GM21717 (cell line): ENCODE measurements around the gene ZNF354C.

ENCODE experiments used
- ATAC-seq: cut with Tn5 transposase; IDR thresholded peaks from one replicate; pipeline ENCODE4 v1.9.1; 2021; ENCODE audit warnings: mild to moderate bottlenecking, moderate library complexity; ENCODE audit not compliant: unreplicated experiment

The ZNF354C gene

DNA sequence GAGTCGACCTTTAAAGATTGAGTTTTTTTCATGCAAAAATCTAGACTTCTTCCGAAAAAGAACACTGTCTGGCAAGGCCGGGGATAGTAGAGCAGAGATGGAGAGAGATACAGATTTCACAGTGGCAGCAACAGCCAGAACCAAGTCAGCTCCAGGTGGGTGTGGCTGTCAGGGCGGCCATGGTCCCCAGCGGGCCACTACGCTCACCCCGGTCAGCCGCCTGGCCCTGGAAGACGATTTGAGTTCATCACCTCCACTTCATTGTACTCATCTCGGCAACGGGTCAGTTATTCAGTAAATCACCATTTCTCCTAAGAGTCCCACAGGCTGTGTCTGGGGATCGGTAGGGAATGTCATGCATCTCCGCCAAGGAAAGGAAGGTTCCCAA lies 53.0 kb downstream of the ZNF354C start:
- ATAC-seq = no peak

DNA sequence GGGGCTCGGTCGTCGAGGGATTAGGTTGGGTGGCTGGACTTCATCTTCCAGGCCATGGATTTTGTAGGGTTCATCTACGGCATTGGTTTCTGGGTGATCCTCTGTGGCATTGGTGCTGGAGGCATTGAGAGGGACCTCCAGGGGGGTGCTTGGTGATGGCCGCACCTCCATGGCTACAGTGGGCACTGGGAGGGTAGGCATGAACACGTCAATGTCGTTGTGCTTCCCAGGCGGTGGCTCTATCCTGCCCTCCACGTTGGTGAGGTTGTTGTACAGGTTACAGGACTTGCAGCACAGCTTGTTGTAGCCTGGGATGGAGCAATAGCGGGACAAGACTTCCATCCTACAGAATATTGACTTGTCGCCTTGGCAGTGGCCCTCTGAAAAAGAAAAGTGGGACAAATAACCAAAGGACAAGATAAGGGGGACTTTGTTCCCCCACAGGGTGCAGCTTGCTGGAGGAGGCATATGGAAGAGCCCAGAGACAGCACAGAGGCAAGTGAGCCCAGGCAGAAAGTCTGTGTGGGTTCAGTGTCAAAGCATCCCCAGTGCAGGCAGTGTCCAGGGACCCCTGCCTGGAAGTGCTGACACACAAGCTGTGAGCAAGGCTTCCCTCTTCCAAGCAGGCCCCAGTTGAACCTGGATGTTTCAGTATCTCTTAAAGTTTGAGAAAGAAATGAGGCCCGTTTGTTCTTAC lies 53.9 kb downstream of the ZNF354C start:
- no peak for ATAC-seq

DNA sequence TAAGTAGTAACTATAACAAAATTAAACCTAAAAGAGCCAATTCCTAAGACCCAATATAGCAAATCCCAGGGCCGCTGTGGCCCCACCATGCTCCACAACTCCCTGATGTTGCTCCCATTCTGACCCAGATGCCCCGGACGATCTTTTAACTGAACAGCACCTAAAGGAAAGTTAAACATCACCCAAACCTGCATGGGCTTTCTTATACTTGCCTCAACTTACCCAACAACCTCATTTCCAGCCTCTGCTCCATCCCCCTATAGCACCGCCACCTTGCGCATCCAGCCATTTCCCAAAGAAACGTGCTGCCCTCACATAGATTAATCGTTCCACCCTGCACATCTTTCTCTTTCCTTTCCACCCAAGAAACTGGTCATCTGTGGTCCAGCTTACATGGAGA lies 54.6 kb downstream of the ZNF354C start:
- no peak for ATAC-seq

DNA sequence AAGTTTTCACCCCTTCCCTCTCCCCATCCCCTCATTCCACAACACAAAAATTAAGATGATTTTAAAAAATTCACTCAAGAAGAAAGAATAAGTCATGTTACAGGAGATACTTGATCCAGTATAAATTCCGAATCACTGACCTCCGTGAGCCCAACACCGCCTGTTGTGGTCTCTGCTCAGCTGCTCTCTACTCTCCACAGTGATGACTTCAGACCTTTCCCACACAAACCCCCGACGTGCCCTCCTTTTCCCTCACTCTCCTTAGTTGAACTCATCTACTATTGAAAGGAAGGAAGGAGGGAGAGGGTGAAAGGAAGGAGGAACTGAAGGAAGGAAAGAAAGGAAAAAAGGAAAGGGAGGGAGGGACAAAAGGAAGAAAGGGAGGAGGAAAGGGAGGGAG lies 55.1 kb downstream of the ZNF354C start:
- no peak for ATAC-seq

DNA sequence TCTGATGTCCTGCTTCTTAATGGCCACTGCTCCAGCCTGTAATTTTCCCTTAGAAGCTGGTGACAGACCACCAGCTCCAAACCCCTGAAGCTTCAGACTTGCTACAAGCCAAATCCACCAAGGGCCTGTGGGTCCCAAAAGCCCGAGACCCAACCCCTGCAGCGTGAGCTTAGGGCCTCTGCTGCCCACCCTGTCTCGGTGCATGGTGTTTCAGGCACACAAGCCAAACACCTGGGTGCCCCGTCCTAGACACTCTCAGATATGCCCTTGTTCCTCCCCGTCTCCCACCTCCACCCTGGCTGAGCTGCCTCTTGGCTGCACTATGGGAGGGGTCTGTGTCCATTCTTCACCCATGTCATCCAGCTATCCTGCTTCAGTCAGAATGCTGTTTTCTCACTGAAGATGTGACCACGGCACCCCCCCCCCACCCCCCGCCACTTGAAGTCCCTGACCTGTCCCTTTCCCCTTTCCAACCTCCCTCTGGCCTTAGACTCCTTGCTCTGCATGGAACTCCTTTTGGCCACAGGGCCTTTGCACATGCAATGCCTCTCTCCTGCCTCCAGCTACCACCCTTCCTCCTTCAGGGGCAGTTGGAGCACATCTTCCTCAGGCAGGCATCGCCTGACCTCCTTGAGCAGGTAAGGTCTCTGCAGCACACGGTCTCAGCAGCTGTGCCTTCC lies 55.8 kb downstream of the ZNF354C start:
- no peak for ATAC-seq

DNA sequence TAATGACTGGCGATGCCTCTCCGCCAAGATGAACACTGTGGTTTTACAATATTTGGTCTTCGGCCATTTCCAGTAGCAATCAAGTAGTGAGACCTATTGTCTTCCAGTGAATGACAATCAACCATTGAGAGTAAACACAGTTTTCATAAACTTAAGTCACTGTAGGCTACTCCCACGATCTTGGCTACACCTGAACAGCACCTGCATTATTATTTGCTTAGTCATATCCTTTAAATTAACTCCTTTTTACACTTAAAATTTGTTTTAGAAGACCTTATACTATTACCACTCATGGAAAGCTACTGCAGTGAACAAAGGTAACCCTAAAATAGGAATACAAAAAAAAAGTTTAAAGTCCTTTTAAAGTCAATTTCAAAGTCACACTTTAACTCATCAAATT lies 58.2 kb downstream of the ZNF354C start:
- no peak for ATAC-seq

DNA sequence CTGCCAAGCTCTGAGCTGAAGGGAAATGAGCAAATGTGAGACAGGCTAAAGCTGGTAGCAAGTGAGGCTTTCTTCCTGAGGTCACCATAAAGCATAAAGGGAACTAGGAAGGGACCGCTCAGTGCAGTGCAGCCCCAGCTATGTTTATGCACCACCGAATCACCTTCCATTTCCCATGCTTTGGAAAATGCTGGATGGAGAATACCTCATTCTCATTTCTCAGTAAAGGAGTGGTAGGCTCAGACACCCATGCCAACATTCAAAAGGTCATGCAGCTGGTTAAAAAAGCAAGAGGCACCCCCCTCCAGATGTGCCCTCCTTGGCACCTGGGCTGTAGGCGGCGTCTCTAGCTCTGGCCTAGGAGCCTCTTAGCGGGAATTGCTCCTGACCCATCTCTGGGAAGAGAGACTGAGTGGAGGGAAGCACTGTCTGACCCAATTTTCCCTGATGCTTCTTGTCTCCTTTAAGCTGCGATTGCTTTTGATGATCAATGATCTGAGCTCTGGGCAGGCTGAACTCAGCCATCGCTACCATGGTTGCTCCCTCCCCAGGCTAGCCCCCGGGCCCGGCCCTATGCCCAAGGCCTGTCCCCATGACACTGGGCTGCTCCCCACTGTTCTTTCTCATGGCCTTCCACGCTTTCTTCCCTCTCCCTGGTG lies 58.7 kb downstream of the ZNF354C start:
- no peak for ATAC-seq

DNA sequence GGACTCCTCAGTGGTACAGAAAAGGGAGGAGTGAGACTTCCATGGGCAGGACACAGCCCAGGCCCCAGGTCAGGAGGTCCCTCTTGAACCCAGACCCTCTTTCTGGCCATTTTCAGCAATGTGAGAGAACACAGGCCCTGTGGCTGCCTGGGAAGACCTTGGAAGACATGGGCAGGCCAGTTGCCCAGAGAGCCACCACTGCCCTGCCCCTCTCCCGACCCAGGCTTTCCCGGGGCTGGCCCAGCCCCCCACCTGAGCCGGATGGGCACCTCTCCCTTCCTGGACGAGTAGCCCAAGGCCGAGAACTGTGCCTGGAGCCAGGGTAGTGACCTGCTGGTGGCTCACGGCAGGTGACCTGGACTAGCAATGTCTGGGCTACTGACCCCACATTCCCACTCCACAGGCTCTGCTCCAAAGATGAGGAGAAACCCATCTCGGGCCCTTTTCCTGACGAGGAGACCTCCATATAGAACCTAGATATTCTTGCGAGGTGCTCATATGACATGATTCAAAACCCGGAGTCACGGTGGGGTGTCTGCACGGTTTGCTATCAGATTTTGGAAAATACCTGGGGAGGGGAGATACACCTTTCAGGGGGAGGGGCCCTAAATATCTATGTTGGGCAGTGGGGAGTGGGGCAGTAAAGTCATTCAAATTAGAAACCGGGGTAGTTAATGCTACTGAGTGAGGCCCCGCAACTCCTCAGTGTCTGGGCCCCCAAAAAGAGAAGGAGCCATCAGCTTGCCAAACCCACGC lies 59.4 kb downstream of the ZNF354C start:
- no peak for ATAC-seq

DNA sequence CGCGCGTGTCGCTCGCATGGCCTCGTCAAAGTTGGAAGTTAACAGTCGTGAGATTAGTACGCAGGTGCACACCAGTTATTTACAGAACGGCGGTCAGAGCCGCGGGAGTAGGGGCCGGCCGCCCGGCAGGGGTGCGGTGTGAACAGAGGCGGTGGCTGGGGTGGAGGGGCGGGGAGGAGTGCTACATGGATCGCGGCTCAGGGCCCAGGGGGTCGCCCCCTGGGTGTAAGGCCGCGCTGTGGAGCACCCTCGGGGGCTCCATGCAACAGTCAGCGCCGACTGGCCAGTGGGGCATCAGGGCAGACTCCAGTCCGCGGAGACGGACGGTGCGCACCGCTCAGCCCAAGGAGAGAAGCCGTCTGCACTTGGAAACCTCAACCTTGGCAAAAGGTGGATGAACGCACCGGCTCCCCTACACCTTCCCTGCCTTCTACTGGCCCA lies 60.3 kb downstream of the ZNF354C start:
- ATAC-seq = no peak

DNA sequence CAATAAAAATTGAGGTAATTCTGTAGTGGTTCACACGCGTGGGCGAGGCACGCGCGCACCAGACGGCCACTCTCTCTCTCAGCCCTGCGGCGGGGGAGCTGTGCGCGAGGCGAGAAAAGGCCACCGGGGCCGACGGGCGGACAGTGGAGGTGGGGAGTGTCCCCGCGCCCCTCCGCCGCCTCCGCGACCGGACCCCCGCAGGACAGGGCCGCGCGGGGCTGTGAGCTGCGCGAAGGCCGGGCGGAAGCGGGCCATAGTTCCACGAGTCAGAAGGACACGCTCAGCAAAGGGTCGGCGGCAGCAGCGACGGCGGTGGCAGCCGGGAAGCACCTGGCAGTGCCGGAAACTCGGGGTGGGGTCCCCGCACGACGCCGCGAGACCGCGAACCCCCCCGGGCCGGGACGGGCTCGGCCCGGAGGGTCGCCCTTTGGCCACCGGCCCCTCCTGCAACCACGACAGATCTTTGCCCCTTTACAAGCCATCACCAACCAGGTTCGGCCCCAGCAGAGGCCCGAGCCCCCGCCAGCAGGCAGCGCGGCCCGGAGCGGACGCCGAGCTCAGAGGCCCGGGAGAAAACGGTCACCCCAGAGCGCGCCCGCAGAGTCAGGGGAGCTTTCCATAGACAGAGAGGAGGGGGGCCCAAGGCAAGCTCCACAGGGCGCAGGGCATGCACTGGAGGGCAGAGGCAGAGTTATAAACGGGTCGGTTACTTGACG lies 60.9 kb downstream of the ZNF354C start:
- no peak for ATAC-seq

DNA sequence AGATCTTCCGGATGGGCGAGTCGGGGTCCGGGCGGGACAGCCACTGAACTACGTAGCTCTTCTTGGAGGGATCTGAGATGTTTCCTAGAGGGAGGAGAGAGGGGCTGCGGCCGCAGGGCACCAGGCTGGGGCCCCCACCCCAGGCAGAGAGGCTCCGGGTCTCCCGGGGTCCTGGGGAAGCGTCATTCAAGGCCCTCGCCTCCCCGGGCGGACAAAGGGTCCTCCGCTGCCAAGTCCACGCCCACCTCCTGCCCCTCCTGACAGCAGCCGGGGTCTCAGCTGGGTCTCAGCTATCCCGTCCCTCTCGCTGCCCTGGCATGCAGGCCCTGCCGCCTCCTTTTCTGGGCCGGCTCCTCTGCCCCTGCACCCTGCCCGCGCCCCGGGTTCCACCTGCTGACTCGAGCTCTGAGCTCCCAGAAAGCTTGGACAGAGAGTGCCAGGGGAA lies 61.5 kb downstream of the ZNF354C start:
- ATAC-seq = no peak

DNA sequence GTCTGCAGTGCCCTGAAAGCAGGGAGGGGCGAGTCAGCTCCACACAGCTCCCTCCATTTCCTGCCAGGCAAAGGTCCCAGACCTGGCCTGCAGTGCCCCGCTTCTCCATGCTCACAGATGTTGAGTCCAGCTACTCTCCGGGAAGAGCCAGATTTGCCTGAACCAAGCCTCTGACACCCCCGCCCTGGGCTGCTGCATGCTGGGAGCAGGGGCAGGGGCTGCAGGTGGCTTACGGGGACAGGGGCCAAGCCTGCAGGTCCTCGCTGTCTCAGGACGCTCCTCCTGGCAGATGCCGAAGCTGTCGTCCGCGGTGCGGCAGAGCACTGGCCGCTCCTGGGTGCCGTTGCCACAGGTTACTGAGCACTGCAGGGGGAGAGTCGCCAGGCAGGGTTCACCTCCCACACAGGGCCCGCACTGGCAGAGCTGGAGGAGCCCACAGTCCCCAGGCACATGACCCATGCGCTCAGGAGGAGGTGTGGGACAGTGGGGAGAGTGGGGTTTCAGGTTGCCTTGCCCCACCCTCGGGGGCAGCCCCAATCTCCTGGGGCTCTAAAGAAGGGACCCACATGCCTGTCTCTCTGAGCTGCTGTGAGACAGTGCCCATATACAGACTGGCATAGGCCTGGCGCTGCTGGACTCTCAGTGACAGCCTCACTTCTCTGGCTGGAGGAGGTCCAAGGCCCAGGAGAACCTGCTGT lies 62.4 kb downstream of the ZNF354C start:
- ATAC-seq = no peak

DNA sequence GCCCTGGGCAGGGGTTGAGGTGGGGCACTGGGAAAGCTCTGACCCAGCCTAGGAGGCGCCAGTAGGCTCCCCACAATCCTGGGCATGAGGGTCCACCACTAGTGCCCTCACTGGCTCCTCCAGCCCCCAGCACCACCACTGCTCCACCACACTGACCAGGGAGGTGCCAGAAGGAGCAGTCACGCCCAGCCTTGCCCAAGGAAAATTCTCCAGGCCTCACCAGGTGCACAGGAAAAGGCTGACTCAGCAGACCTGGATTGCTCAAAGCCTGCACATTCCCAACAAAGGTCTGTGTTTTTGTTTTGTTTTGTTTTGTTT lies 62.9 kb downstream of the ZNF354C start:
- no peak for ATAC-seq

DNA sequence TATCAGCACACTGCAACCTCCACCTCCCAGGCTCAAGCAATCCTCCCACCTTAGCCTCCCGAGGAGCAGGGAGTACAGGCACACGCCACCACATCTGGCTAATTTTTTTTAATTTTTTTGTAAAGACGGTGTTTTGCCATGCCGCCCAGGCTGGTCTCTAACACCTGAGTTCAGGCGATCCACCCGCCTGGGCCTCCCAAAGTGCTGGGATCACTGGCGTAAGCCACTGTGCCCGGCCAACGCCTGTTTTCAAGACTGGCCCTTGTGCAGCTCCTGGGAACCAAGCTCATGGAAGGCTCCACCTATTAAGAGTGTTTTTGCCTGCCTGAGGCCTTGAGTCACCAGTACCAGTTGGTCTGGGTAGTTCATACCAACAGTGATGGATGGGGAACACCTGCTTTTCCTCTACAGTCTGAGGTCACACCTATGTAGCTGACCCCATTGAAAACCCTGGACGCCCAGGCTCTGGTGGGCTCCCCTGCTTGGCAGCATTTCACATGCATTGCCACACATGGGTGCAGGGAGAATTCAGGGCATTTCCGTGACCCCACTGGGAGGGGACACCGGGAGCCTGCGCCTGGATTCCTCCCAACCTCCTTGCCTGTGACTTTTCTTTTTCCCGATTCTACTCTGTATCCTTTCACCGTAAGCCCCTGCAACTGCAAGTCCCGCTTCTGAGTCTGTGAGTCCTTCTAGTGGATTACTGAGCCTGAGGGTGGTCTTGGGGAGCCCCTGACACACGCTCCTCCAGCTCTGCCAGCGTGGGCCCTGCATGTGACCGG lies 63.5 kb downstream of the ZNF354C start:
- ATAC-seq = no peak

DNA sequence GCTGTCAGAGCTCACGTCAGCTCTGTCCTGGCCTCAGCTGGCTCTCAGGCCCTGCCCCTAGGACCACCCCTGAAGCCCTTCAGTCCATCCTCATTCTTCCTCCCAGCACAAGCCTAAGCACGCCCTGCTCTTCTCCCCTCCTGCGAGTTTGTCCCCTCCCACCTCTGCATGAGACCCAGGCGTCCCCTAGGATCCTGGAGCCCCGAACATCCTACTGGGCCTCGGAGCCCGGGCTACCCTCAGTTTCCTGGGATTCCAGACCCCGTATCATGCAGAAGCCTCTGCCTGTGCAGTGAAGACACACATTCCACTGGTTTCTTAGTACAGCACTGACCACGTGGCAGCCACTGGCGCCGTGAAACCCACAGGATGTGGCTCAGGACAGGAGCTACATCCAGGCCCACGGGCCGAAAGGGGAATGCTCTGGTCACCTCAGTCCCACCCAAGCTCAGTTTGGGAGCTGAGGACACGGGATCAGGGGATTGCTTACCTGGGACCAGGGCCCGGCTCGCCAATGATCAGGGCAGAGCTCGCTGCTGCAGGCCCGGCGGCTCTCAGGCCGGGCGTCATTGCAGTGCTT lies 64.2 kb downstream of the ZNF354C start:
- ATAC-seq = no peak

DNA sequence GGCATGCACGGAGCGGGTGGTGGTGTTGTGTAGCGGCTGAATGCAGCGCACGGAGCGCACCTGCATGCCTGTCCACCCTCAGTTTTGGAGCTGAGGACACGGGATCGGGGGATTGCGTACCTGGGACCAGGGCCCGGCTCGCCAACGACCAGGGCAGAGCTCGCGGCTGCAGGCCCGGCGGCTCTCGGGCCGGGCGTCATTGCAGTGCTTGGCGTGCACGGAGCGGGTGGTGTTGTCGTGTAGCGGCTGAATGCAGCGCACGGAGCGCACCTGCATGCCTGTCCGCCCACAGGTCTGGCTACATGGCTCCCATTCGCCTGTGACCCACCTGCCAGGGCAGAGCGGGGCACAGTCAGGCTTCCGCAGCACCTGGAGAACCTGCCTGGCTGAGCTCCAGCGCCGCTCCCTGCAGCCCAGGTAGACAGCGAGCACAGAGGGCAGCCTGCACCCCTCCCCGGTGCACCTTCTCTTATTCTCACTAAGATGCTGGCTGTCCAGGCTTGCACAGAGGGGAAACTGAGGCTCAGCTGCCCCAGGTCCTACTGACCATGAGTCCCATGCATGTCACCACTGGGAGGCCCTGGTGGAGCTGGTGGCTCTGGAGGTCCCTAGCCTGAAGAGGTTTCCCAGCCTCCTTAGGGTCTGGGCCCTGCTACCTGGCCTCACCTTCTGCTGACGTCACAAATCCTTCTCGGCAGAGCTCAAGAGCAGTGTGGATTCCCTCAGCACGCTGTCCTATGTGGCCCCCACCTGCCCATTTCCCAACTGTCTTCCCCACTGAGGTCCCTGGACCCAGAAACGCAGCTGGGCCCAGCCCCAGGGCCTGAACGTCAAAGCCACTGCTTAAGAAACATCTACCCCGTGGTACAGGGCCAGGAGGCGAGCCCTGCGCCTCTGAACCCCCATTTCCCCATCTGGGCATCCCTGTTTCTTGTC lies 64.9 kb downstream of the ZNF354C start:
- no peak for ATAC-seq

DNA sequence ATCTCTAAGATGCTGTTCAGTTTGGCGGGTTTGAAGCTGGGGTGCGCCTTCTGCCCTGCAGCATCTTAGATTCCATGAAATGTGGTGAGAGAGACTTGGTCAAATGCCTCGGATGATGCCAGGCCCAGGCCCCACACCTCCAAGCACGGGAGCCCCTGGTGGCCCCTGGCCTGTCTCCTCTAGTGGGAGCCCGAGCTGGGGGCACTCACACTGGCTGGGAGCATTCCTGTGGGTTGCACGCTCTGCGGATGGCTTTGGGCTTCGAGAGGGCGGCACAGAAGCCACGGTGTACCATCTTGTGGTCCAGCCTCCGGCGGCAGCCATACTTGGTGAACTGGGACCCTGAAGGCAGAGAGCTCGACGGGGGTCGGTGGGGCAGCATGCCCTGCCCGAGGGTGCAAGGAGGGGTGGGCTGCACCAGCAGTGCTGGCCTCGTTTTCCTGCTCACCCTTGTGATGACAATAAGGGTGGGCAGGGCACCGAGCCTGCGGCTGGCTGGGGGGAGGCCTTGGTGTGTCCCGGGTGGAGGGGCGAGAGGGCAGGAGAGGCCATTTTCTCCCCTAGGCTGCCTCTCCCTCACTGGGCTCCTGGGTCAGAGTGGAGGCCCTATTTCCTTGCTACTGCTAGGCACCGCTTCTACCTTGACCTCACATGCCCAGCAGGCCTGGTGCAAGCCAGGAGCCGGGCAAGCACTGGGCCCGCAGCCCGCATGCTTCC lies 65.8 kb downstream of the ZNF354C start:
- no peak for ATAC-seq
